Panc1 (cell line): ENCODE data around the gene WDR35. TPM values are rescaled to one million over a fixed set of nuclear protein-coding genes. Genes with fewer than 3 reads are reported as not detected.
A peak's percentile ranks its signal among the peaks of the same experiment; 100 is the strongest.

ENCODE experiments used
- ATAC-seq: fragments of 200-7000 bp; cut with Tn5 transposase; 2 replicates; pipeline ENCODE4 v1.9.1; 2020; ENCODE audit warnings: mild to moderate bottlenecking, moderate library complexity
- BruUV-seq: library from RNA; stranded (reverse); fragments of 400-500 nt; replicated peaks from 2 replicates; lab custom pipeline; 2021; lab: Mats Ljungman, UMichigan
- CTCF ChIA-PET: fragments of 300-600 bp; sonication (Branson Sonifier 250); formaldehyde crosslinking; loops from one replicate; lab custom pipeline; 2022; ENCODE audit warnings: antibody characterized with exemption; lab: Charles Lee
- POLR2A ChIA-PET: fragments of 300-600 bp; sonication (Branson Sonifier 250); formaldehyde crosslinking; loops from one replicate; lab custom pipeline; 2022; ENCODE audit warnings: antibody characterized with exemption; lab: Charles Lee
- DNase-seq: peaks from one replicate; pipeline ENCODE4 v3.0.0-alpha.2; 2010; ENCODE audit warnings: low read depth, low spot score
- H3K27ac ChIP-seq: 2 replicates; pipeline ENCODE4 v1.5.1; 2011; ENCODE audit warnings: mild to moderate bottlenecking, low read length, inconsistent platforms
- H3K27me3 ChIP-seq: fragments of 200-500 bp; sonication (Bioruptor generic); 2 replicates; pipeline ENCODE4 v1.6.0; 2014; ENCODE audit warnings: low read length, inconsistent platforms; ENCODE audit not compliant: control insufficient read depth, insufficient read depth
- H3K36me3 ChIP-seq: fragments of 200-500 bp; sonication (Bioruptor generic); 2 replicates; pipeline ENCODE4 v1.5.1; 2014; ENCODE audit warnings: inconsistent platforms, mild to moderate bottlenecking, low read length, moderate library complexity; ENCODE audit not compliant: control insufficient read depth, insufficient read depth
- H3K4me1 ChIP-seq: 2 replicates; pipeline ENCODE4 v1.5.1; 2011; ENCODE audit warnings: inconsistent platforms, mild to moderate bottlenecking, low read length, moderate library complexity; ENCODE audit not compliant: control insufficient read depth, insufficient read depth
- H3K4me3 ChIP-seq, 2 experiments: 2 replicates each; pipeline ENCODE4 v1.5.1; 2011 to 2012; ENCODE audit warnings: low read depth in 2 of 2, low read length in 2 of 2, mild to moderate bottlenecking in 2 of 2, inconsistent platforms in 1 of 2, moderate library complexity in 1 of 2
- H3K9me3 ChIP-seq: fragments of 200-500 bp; sonication (Bioruptor generic); 2 replicates; pipeline ENCODE4 v1.5.1; 2014; ENCODE audit warnings: low read depth, mild to moderate bottlenecking, inconsistent platforms, low read length, moderate library complexity; ENCODE audit not compliant: control insufficient read depth, insufficient read depth
- POLR2AphosphoS5 ChIP-seq: IDR thresholded peaks from 2 replicates; pipeline ENCODE4 v1.6.1; 2012; ENCODE audit warnings: mild to moderate bottlenecking, low read depth, low read length, moderate library complexity
- SIN3A ChIP-seq: IDR thresholded peaks from 2 replicates; pipeline ENCODE4 v1.6.1; 2012; ENCODE audit warnings: low read depth, mild to moderate bottlenecking, low read length, moderate library complexity, borderline replicate concordance; ENCODE audit not compliant: insufficient read depth
- TCF7L2 ChIP-seq: IDR thresholded peaks from 2 replicates; pipeline ENCODE4 v1.6.1; 2011; ENCODE audit warnings: mild to moderate bottlenecking, low read depth, low read length, inconsistent platforms
- in situ Hi-C: cut with HindIII; loops from 2 replicates; pipeline ENCODE4 v1.10.0; 2016; ENCODE audit warnings: low sequenced_read_pairs, low pct_unique_long_range_greater_than_20kb
- intact Hi-C: fragments of 100-400 bp; cut with micrococcal nuclease; formaldehyde crosslinking; loops from one replicate; pipeline ENCODE4 v1.10.0; 2022; ENCODE audit not compliant: unreplicated experiment
- total RNA-seq: library from RNA; stranded (reverse); gene quantifications from one replicate; pipeline ENCODE4 v1.2.1, GENCODE V29; 2021; ENCODE audit not compliant: unreplicated experiment
- TF ChIP-seq, protein P1 (sequence below), 2 experiments: IDR thresholded peaks; 2 replicates each; pipeline ENCODE4 v1.6.1; 2011 to 2012; ENCODE audit warnings: low read depth in 2 of 2, control low read depth in 1 of 2, low read length in 1 of 2, mild to moderate bottlenecking in 1 of 2, moderate library complexity in 1 of 2; ENCODE audit not compliant: insufficient read depth in 1 of 2
- TF ChIP-seq, protein P2 (sequence below): fragments of 450-650 bp; IDR thresholded peaks from 2 replicates; pipeline ENCODE4 v1.5.1; 2017; ENCODE audit warnings: mild to moderate bottlenecking

Gene WDR35
- total RNA-seq, 1 experiment from 2014 or later: 13.8 TPM

DNA sequence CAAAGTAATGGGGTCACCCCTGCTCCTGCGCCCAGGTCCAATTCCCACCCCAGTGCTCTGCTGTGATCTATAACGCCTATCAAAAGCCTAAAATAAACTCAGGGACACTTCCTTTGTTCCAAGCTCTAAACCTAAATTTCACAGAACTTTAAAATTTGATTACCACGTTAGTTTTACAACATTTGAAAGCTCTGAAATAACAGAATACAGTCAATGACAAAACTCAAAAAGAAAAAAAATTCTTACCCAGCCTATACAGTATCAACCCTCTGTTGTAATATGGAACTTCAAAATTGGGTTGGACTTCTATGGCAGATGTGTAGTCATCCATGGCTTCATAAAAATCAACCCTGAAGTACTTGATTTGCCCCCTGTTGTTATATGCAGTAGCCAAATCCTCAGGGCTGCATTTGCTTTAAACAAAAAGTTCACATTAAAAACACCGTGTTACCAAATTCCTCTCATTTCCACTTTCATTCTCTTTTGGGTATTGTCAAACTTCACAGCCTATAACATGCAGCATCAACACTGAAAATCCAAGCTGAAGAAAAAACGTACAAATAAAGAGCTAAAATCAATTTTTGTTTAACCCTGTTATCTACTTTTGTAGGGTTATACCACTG, 92.2 kb downstream of the WDR35 start:
- DNase-seq (no peak), ATAC-seq (no peak)
- peaks cover 39% of the 10 kb centered on the region for H3K4me1 ChIP-seq
- peaks cover 8% of the 10 kb centered on the region for H3K36me3 ChIP-seq
- CTCF ChIA-PET: no interaction called here
- POLR2A ChIA-PET: no interaction called here
- H3K27ac ChIP-seq: peak overlapping the region; percentile 34; the same call in 1 of the 2 replicates
- TF ChIP-seq, protein P1, sequence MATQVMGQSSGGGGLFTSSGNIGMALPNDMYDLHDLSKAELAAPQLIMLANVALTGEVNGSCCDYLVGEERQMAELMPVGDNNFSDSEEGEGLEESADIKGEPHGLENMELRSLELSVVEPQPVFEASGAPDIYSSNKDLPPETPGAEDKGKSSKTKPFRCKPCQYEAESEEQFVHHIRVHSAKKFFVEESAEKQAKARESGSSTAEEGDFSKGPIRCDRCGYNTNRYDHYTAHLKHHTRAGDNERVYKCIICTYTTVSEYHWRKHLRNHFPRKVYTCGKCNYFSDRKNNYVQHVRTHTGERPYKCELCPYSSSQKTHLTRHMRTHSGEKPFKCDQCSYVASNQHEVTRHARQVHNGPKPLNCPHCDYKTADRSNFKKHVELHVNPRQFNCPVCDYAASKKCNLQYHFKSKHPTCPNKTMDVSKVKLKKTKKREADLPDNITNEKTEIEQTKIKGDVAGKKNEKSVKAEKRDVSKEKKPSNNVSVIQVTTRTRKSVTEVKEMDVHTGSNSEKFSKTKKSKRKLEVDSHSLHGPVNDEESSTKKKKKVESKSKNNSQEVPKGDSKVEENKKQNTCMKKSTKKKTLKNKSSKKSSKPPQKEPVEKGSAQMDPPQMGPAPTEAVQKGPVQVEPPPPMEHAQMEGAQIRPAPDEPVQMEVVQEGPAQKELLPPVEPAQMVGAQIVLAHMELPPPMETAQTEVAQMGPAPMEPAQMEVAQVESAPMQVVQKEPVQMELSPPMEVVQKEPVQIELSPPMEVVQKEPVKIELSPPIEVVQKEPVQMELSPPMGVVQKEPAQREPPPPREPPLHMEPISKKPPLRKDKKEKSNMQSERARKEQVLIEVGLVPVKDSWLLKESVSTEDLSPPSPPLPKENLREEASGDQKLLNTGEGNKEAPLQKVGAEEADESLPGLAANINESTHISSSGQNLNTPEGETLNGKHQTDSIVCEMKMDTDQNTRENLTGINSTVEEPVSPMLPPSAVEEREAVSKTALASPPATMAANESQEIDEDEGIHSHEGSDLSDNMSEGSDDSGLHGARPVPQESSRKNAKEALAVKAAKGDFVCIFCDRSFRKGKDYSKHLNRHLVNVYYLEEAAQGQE (IDR thresholded peaks at IDR 0.05; ENCODE audit: insufficient read depth in 1 of 2, low read depth in 2 of 2, low read length in 1 of 2): no peak
- no peak for TF ChIP-seq POLR2AphosphoS5
- no peak for TF ChIP-seq SIN3A
- no peak for TF ChIP-seq TCF7L2
- intact Hi-C loops (no loop called here), in situ Hi-C loops (no loop called here)
- no peaks in the 10 kb centered on the region for H3K9me3 ChIP-seq
- H3K4me3 ChIP-seq: peak overlapping the region in 1 of 2 experiments; percentile 10; a peak in 1 of 4 replicates
- BruUV-seq: TSS peak; percentile 8
- no peaks in the 10 kb centered on the region for H3K27me3 ChIP-seq

- intact Hi-C loops: no loop called here
- ATAC-seq (no peak), DNase-seq (no peak)
- TF ChIP-seq, protein P1 (IDR thresholded peaks at IDR 0.05; ENCODE audit: insufficient read depth in 1 of 2, low read depth in 2 of 2, low read length in 1 of 2): no peak
- TF ChIP-seq, protein P2, sequence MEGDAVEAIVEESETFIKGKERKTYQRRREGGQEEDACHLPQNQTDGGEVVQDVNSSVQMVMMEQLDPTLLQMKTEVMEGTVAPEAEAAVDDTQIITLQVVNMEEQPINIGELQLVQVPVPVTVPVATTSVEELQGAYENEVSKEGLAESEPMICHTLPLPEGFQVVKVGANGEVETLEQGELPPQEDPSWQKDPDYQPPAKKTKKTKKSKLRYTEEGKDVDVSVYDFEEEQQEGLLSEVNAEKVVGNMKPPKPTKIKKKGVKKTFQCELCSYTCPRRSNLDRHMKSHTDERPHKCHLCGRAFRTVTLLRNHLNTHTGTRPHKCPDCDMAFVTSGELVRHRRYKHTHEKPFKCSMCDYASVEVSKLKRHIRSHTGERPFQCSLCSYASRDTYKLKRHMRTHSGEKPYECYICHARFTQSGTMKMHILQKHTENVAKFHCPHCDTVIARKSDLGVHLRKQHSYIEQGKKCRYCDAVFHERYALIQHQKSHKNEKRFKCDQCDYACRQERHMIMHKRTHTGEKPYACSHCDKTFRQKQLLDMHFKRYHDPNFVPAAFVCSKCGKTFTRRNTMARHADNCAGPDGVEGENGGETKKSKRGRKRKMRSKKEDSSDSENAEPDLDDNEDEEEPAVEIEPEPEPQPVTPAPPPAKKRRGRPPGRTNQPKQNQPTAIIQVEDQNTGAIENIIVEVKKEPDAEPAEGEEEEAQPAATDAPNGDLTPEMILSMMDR: no peak
- TF ChIP-seq TCF7L2 (no peak), SIN3A (no peak), POLR2AphosphoS5 (no peak)
- ChIA-PET POLR2A (interaction anchor here (0.7 kb wide), 1 partner anchor 96 kb away, joined by 7 read pairs; no protein-coding TSS in a partner anchor), CTCF (no interaction called here)
- BruUV-seq: no TSS peak
- H3K4me1 ChIP-seq: peaks cover 35% of the 10 kb centered on the region
- no peaks in the 10 kb centered on the region for H3K27me3 ChIP-seq
- H3K9me3 ChIP-seq: no peaks in the 10 kb centered on the region
- no peak overlapping the region for H3K4me3 ChIP-seq
- in situ Hi-C loops: no loop called here
- H3K27ac ChIP-seq: no peak overlapping the region
- H3K36me3 ChIP-seq: peaks cover 8% of the 10 kb centered on the region
These were observed 94.4 kb downstream of the WDR35 start for GRCh38 chr2:19895535-19895934.
